Nephron (organoid): ENCODE data around the gene SSH2.

Experiments used
- H3K27ac Mint-ChIP-seq, 3 experiments: 2 replicates each; pipeline ENCODE4 v1.8.0; 2020; ENCODE audit warnings: mixed read lengths in 3 of 3, mild to moderate bottlenecking in 2 of 3, moderate library complexity in 1 of 3
- H3K27me3 Mint-ChIP-seq: 2 replicates; pipeline ENCODE4 v1.8.0; 2021; ENCODE audit warnings: low read depth, mild to moderate bottlenecking, moderate library complexity, mixed read lengths
- H3K36me3 Mint-ChIP-seq: 2 replicates; pipeline ENCODE4 v1.8.0; 2020; ENCODE audit warnings: low read depth, mixed read lengths
- H3K4me1 Mint-ChIP-seq: 2 replicates; pipeline ENCODE4 v1.8.0; 2020; ENCODE audit warnings: mixed read lengths
- H3K4me3 Mint-ChIP-seq, 3 experiments: 2 replicates each; pipeline ENCODE4 v1.8.0; 2020; ENCODE audit warnings: mild to moderate bottlenecking in 3 of 3, mixed read lengths in 3 of 3, moderate library complexity in 2 of 3
- H3K9me3 Mint-ChIP-seq: 2 replicates; pipeline ENCODE4 v1.8.0; 2020; ENCODE audit warnings: mixed read lengths
- CTCF ChIP-seq, 3 experiments: fragments of 200-600 bp; sonication (generic); IDR thresholded peaks; one replicate each; pipeline ENCODE4 v1.5.0; 2021; ENCODE audit warnings: antibody characterized with exemption in 3 of 3; ENCODE audit not compliant: unreplicated experiment in 3 of 3

The SSH2 gene

GRCh38 chr17:29758255-29758654 is 171.8 kb downstream of the SSH2 start:
- Mint-ChIP-seq H3K4me1 (peaks cover 9% of the 10 kb centered on the region), H3K36me3 (no peaks in the 10 kb centered on the region), H3K4me3 (no peak overlapping the region), H3K9me3 (no peaks in the 10 kb centered on the region), H3K27ac (no peak overlapping the region), H3K27me3 (no peaks in the 10 kb centered on the region)
- TF ChIP-seq CTCF (IDR thresholded peaks at IDR 0.05; ENCODE audit: unreplicated experiment in 3 of 3): no peak

GRCh38 chr17:29757788-29758187 is 172.2 kb downstream of the SSH2 start:
- peaks cover under 1% of the 10 kb centered on the region for H3K36me3 Mint-ChIP-seq
- H3K4me1 Mint-ChIP-seq: peaks cover 9% of the 10 kb centered on the region
- TF ChIP-seq CTCF (IDR thresholded peaks at IDR 0.05; ENCODE audit: unreplicated experiment in 3 of 3): no peak
- H3K27me3 Mint-ChIP-seq: no peaks in the 10 kb centered on the region
- H3K27ac Mint-ChIP-seq: no peak overlapping the region
- no peaks in the 10 kb centered on the region for H3K9me3 Mint-ChIP-seq
- no peak overlapping the region for H3K4me3 Mint-ChIP-seq

GRCh38 chr17:29753845-29754439 is 176.1 kb downstream of the SSH2 start:
- Mint-ChIP-seq H3K9me3 (no peaks in the 10 kb centered on the region), H3K27me3 (no peaks in the 10 kb centered on the region), H3K27ac (no peak overlapping the region), H3K36me3 (peaks cover 4% of the 10 kb centered on the region), H3K4me3 (no peak overlapping the region), H3K4me1 (no peaks in the 10 kb centered on the region)
- no peak for TF ChIP-seq CTCF (IDR thresholded peaks at IDR 0.05; ENCODE audit: unreplicated experiment in 3 of 3)

GRCh38 chr17:29749045-29749825 is 180.8 kb downstream of the SSH2 start:
- H3K36me3 Mint-ChIP-seq: peaks cover 4% of the 10 kb centered on the region
- H3K4me1 Mint-ChIP-seq: peaks cover 11% of the 10 kb centered on the region
- H3K4me3 Mint-ChIP-seq: no peak overlapping the region
- H3K9me3 Mint-ChIP-seq: no peaks in the 10 kb centered on the region
- TF ChIP-seq CTCF (IDR thresholded peaks at IDR 0.05; ENCODE audit: unreplicated experiment in 3 of 3): no peak
- no peaks in the 10 kb centered on the region for H3K27me3 Mint-ChIP-seq
- H3K27ac Mint-ChIP-seq: no peak overlapping the region

GRCh38 chr17:29748400-29748799 is 181.6 kb downstream of the SSH2 start:
- H3K9me3 Mint-ChIP-seq: no peaks in the 10 kb centered on the region
- peaks cover 4% of the 10 kb centered on the region for H3K36me3 Mint-ChIP-seq
- H3K27me3 Mint-ChIP-seq: no peaks in the 10 kb centered on the region
- TF ChIP-seq CTCF (IDR thresholded peaks at IDR 0.05; ENCODE audit: unreplicated experiment in 3 of 3): no peak
- peaks cover 11% of the 10 kb centered on the region for H3K4me1 Mint-ChIP-seq
- H3K4me3 Mint-ChIP-seq: no peak overlapping the region
- H3K27ac Mint-ChIP-seq: no peak overlapping the region

GRCh38 chr17:29747660-29748059 is 182.4 kb downstream of the SSH2 start:
- no peaks in the 10 kb centered on the region for H3K27me3 Mint-ChIP-seq
- no peak overlapping the region for H3K27ac Mint-ChIP-seq
- TF ChIP-seq CTCF (IDR thresholded peaks at IDR 0.05; ENCODE audit: unreplicated experiment in 3 of 3): no peak
- H3K9me3 Mint-ChIP-seq: no peaks in the 10 kb centered on the region
- H3K4me3 Mint-ChIP-seq: no peak overlapping the region
- peaks cover 2% of the 10 kb centered on the region for H3K36me3 Mint-ChIP-seq
- H3K4me1 Mint-ChIP-seq: peaks cover 15% of the 10 kb centered on the region
